Gastrocnemius medialis (tissue), 4 donors: ENCODE measurements around the gene PAFAH2. TPM values are rescaled to one million over a fixed set of nuclear protein-coding genes. Genes with fewer than 3 reads are reported as not detected.
A peak's percentile ranks its signal among the peaks of the same experiment; 100 is the strongest.

Experiments used
- ATAC-seq, 2 donors: fragments of 150-250 bp; one replicate each; pipeline ENCODE4 v1.9.1; 2016
- DNase-seq, 2 donors: peaks; one replicate each; pipeline ENCODE4 v3.0.0-alpha.2; 2019
- H3K27ac ChIP-seq, 4 donors: fragments of 200-600 bp; sonication (generic); 1 replicate in 1 of 4; 2 replicates in 3 of 4; pipeline ENCODE4 v1.5.1; 2016 to 2018; ENCODE audit warnings: mild to moderate bottlenecking in 2 of 4, moderate library complexity in 1 of 4
- H3K27me3 ChIP-seq, 3 donors: fragments of 200-600 bp; sonication (generic) in 2 of 3; 1 replicate in 1 of 3; 2 replicates in 2 of 3; pipeline versions ENCODE4 v1.5.1 to v1.6.0; 2016 to 2019; ENCODE audit warnings: mild to moderate bottlenecking in 1 of 3, moderate library complexity in 1 of 3
- H3K36me3 ChIP-seq, 2 donors: fragments of 200-600 bp; sonication (generic) in 1 of 2; one replicate each; pipeline ENCODE4 v1.5.1; 2017 to 2018
- H3K4me1 ChIP-seq, 2 donors: fragments of 200-600 bp; sonication (generic) in 1 of 2; one replicate each; pipeline ENCODE4 v1.5.1; 2016 to 2017; ENCODE audit warnings: mild to moderate bottlenecking in 2 of 2
- H3K4me3 ChIP-seq, 4 donors: fragments of 200-600 bp; sonication (generic) in 3 of 4; 1 replicate in 1 of 4; 2 replicates in 3 of 4; pipeline ENCODE4 v1.5.1; 2016 to 2019; ENCODE audit warnings: mild to moderate bottlenecking in 2 of 4
- H3K9me3 ChIP-seq, 3 donors: fragments of 200-600 bp; sonication (generic) in 2 of 3; 1 replicate in 1 of 3; 2 replicates in 2 of 3; pipeline ENCODE4 v1.5.1; 2016 to 2019
- POLR2A ChIP-seq, 2 donors: fragments of 450-650 bp; IDR thresholded peaks; one replicate each; pipeline ENCODE4 v1.6.1; 2017; ENCODE audit warnings: antibody characterized with exemption in 2 of 2, mild to moderate bottlenecking in 2 of 2, moderate library complexity in 2 of 2
- in situ Hi-C, 4 donors: fragments of 200-750 bp; cut with MboI; loops; one replicate each; pipeline versions ENCODE4 v1.15.0 to v1.8.0; 2017; ENCODE audit warnings: low sequenced_read_pairs in 4 of 4
- intact Hi-C: fragments of 100-400 bp; cut with DNase I; formaldehyde crosslinking; loops from one replicate; pipeline ENCODE4 v1.15.1; 2023; ENCODE audit warnings: low total_unique reads
- total RNA-seq, 4 donors: library from RNA; depleted of rRNA; stranded (reverse); fragments of >200 nt; gene quantifications; one replicate each; pipeline versions ENCODE4 v1.1.0 to v1.2.3, GENCODE V29; 2016
- TF ChIP-seq, protein P1 (sequence below), 5 experiments: fragments of 450-650 bp in 3 of 5; fragments of 200-600 bp in 2 of 5; sonication (generic) in 2 of 5; IDR thresholded peaks in 4 of 5; conservative IDR thresholded peaks in 1 of 5; 1 replicate in 4 of 5; 2 replicates in 1 of 5; pipeline ENCODE4 v1.5.1; 2016 to 2019; ENCODE audit warnings: antibody characterized with exemption in 5 of 5, mild to moderate bottlenecking in 3 of 5, moderate library complexity in 3 of 5

The PAFAH2 gene
- total RNA-seq, 4 donors from 2014 or later = 9.0 to 35.5 (median 16.1) TPM

DNA sequence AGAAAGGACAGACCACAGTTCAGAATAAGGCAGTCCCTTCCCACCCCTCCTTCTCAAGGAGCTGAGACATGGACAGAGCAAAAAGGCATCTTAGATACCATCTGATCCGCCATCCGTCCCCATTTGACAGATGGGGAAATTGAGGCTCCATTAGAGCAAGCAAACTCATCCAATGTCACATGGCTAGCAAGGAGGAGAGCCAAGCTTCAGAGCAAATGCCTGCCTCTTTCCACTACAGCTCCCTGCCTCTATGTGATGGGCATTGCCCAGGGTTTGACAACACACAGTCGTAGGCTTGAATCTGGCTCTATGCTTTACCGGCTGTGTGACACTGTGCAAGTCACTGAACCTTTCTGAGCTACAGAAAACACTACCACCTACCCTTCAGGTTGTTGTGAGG, 44.1 kb upstream of the PAFAH2 start:
- in situ Hi-C loops = loop anchor here in 1 of 4 donors (25.0 kb wide), 1 partner anchor 120 kb away; the partner anchor contains the start of genes C1orf232, FAM110D, ZNF593 and ZNF593OS
- Histone ChIP-seq H3K4me1 (peaks cover 33 to 34% of the 10 kb centered on the region in 2 donors), H3K27me3 (peaks cover 0 to 6% (median 0%) of the 10 kb centered on the region in 3 donors), H3K36me3 (no peaks in the 10 kb centered on the region), H3K9me3 (no peaks in the 10 kb centered on the region), H3K27ac (peak overlapping the region in 1 of 4 donors; percentile 20), H3K4me3 (no peak overlapping the region)
- no peak for TF ChIP-seq POLR2A (IDR thresholded peaks at IDR 0.05)
- TF ChIP-seq, protein P1, sequence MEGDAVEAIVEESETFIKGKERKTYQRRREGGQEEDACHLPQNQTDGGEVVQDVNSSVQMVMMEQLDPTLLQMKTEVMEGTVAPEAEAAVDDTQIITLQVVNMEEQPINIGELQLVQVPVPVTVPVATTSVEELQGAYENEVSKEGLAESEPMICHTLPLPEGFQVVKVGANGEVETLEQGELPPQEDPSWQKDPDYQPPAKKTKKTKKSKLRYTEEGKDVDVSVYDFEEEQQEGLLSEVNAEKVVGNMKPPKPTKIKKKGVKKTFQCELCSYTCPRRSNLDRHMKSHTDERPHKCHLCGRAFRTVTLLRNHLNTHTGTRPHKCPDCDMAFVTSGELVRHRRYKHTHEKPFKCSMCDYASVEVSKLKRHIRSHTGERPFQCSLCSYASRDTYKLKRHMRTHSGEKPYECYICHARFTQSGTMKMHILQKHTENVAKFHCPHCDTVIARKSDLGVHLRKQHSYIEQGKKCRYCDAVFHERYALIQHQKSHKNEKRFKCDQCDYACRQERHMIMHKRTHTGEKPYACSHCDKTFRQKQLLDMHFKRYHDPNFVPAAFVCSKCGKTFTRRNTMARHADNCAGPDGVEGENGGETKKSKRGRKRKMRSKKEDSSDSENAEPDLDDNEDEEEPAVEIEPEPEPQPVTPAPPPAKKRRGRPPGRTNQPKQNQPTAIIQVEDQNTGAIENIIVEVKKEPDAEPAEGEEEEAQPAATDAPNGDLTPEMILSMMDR (IDR thresholded peaks at IDR 0.05 in 4 of 5, conservative IDR thresholded peaks at IDR 0.05 in 1 of 5) = no peak
- intact Hi-C loops = no loop called here
- DNase-seq (no peak), ATAC-seq (no peak)

DNA sequence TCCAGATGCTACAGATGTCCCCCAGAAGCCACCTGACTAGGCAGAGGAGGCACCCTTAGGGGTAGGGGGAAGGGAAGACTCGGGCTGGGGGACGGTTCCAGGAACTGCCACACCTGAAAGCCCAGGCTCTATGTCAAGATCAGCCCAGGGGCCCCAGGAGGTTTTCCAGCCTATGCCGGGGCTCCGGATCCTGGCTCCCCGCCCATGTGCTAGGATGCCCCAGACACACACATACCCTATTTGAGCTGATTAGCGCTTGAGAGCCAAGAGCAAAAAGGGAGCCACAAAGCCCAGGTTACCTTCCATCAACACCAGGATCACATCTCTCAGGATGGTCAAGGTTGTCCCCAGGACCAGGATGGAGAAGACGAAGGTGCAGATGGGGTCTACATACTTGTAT, 43.5 kb upstream of the PAFAH2 start:
- DNase-seq (no peak), ATAC-seq (no peak)
- H3K4me1 ChIP-seq = peaks cover 31 to 36% of the 10 kb centered on the region in 2 donors
- H3K9me3 ChIP-seq = no peaks in the 10 kb centered on the region
- TF ChIP-seq POLR2A (IDR thresholded peaks at IDR 0.05) = no peak
- TF ChIP-seq, protein P1 (IDR thresholded peaks at IDR 0.05 in 4 of 5, conservative IDR thresholded peaks at IDR 0.05 in 1 of 5) = no peak
- intact Hi-C loops = no loop called here
- in situ Hi-C loops = loop anchor here in 1 of 4 donors (25.0 kb wide), 1 partner anchor 121 kb away; the partner anchor contains the start of genes C1orf232, FAM110D, ZNF593 and ZNF593OS
- peaks cover 0 to 6% (median 0%) of the 10 kb centered on the region in 3 donors for H3K27me3 ChIP-seq
- H3K4me3 ChIP-seq = no peak overlapping the region
- H3K27ac ChIP-seq = peak overlapping the region in 1 of 4 donors; percentile 97
- no peaks in the 10 kb centered on the region for H3K36me3 ChIP-seq

DNA sequence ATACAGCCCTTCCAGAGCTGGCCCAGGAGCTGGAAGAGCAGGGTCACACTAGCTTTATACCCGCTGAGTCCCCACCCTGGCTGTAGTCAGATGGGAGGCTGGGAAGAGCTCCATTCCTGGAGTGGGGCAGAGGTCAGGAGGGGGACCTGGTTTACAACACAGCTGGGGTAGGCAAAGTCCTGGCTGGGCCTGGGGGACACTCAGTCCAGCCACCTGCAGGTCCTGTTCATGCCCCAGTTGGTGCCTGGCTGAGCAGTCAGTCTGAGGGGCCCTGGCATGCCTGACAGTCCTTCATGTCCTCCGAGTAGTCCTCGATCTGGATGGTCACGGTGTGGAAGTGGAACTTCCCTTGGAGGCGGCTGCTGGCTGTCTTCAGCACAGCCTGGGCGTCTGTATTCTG, 41.0 kb upstream of the PAFAH2 start:
- no peaks in the 10 kb centered on the region for H3K36me3 ChIP-seq
- TF ChIP-seq, protein P1 (IDR thresholded peaks at IDR 0.05 in 4 of 5, conservative IDR thresholded peaks at IDR 0.05 in 1 of 5) = no peak
- no peak for TF ChIP-seq POLR2A (IDR thresholded peaks at IDR 0.05)
- no peaks in the 10 kb centered on the region for H3K27me3 ChIP-seq
- peaks cover 33% of the 10 kb centered on the region in 2 donors for H3K4me1 ChIP-seq
- DNase-seq (peak in 1 of 2 donors; percentile 41), ATAC-seq (no peak)
- H3K9me3 ChIP-seq = no peaks in the 10 kb centered on the region
- H3K27ac ChIP-seq = peak overlapping the region; percentile 91 to 99 (median 98)
- intact Hi-C loops = loop anchor here (5.0 kb wide), 3 partner anchors 73 to 193 kb away; partner anchors contain the start of genes CEP85 and PDIK1L
- in situ Hi-C loops = loop anchor here in 2 of 4 donors (10.0 to 25.0 kb wide), 2 partner anchors 106 to 123 kb away; partner anchors contain the start of genes C1orf232 (in 1 of the 2), FAM110D (in 1 of the 2), ZNF593 (in 1 of the 2) and ZNF593OS (in 1 of the 2)
- H3K4me3 ChIP-seq = no peak overlapping the region

DNA sequence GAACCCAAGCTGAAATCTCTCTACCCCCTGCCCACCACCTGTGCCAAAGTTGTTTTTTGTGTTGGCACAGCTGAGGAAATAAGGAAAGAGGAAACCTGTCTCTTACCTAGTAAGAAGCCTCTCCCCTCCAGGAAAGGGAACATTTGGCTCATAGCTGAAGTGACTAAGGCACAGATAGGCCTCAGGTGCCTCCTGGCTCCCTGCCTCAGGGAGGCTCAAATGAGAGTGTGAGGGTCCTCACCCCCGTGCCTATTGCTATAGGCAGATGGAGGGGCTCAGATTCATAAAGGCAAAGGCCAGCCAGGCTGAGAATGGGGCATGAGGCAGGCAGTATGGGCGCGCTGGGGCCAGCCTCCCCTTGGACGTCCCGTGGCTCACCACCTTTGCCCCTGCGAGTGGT, 40.6 kb upstream of the PAFAH2 start:
- Histone ChIP-seq H3K27me3 (no peaks in the 10 kb centered on the region), H3K27ac (peak overlapping the region; percentile 91 to 99 (median 98)), H3K4me1 (peaks cover 33% of the 10 kb centered on the region in 2 donors), H3K4me3 (no peak overlapping the region), H3K9me3 (no peaks in the 10 kb centered on the region), H3K36me3 (no peaks in the 10 kb centered on the region)
- intact Hi-C loops (loop anchor here (5.0 kb wide), 3 partner anchors 74 to 194 kb away; partner anchors contain the start of genes CEP85 and PDIK1L), in situ Hi-C loops (loop anchor here in 2 of 4 donors (10.0 to 25.0 kb wide), 2 partner anchors 106 to 124 kb away; partner anchors contain the start of genes C1orf232 (in 1 of the 2), FAM110D (in 1 of the 2), ZNF593 (in 1 of the 2) and ZNF593OS (in 1 of the 2))
- no peak for TF ChIP-seq POLR2A (IDR thresholded peaks at IDR 0.05)
- TF ChIP-seq, protein P1 (IDR thresholded peaks at IDR 0.05 in 4 of 5, conservative IDR thresholded peaks at IDR 0.05 in 1 of 5) = no peak
- DNase-seq (no peak), ATAC-seq (no peak)
